HG03469 (cell line): ENCODE results near the gene NFRKB.
A peak's percentile ranks its signal among the peaks of the same experiment; 100 is the strongest.

Source experiments
- ATAC-seq: cut with Tn5 transposase; IDR thresholded peaks from one replicate; pipeline ENCODE4 v1.9.1; 2021; ENCODE audit warnings: mild to moderate bottlenecking, moderate library complexity, moderate number of reproducible peaks; ENCODE audit not compliant: unreplicated experiment

Gene NFRKB

GRCh38 chr11:129895126-129896041 is at the start of gene NFRKB:
Gene NFRKB (minus strand): TSS chr11:129895578. CDS start chr11:129892849, 2,729 bp downstream.
- ATAC-seq = peak; percentile 85

- ATAC-seq = no peak
Observed at GRCh38 chr11:129944696-129945095, 49.3 kb upstream of the NFRKB start.

- ATAC-seq = no peak
Observed at GRCh38 chr11:129943036-129943435, 47.7 kb upstream of the NFRKB start.

DNA sequence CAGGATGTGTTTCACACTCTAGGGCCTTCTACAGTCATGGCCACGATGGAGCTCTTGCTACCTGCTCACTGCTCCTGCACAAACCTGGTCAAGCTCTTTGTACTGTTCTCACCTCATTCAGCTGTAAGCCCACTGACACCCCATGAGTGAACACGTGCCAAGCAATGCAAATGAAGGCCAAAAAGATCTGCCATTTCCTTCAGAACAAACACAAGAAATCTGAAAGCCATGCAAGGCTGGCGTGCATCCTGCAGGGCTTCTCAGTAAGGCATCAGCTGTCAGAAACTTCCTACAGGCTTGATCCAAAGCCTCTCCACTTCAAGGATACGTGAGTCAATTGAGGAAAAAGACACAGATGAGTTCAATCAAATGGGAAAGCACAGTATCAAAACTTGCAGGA is 44.1 kb upstream of the NFRKB start:
- ATAC-seq = no peak

- ATAC-seq = no peak
Observed at GRCh38 chr11:129938764-129939163, 43.4 kb upstream of the NFRKB start.

GRCh38 chr11:129937592-129938238 is 42.3 kb upstream of the NFRKB start:
- ATAC-seq = no peak

DNA sequence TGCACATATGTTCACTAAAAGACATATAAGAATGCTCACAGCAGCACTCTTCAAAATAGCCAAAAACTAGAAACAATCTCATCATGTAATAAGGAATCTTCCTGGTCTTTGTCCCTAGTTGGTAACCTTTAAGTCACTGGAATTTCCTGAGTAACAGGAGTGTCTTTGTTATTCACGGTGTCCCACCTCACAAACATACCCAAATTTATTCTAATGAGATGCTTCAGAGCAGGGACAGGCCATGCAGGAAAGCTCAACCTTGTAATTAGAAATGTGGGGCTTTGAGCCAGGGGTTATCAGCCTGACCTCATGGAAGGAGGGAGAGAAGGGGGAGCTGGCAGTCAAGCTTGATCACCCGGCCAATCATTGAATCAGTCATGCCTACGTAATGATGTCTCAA is 40.3 kb upstream of the NFRKB start:
- no peak for ATAC-seq

DNA sequence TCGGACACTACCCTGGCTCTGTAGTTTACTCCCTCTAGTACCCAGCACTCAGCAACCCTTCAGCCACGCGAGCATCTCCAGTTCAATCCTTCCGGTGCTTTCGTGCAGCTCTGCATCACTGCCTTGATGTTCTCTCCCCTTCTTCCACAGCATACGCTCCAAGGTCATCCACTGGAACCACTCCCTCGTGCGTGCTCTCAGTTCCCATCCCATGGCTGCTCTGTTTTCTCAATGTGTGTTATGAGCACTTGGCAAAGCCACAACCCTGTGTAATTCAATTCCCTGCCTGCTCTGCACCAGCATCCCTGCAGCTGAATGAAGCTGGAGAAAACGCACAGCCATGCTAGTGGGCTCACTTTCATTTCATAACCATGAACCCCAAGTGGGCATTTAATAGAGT is 38.5 kb upstream of the NFRKB start:
- ATAC-seq = no peak

DNA sequence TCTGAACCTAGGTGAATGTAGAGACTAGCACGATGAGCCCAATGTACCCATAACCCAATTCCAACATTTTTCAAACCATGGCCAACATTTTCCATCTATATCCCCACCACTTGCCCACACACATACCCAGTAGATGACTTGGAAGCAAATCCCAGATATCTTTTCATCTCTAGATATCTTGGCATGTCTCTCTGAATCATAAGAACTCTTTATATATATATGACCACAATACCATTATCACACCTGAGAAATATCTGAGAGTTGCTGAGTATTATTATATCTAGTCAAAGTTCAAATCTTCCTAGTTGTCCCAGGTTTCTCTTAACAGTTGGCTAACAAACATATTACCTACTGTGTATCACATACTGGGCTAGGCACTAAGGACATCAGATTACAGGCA is 37.9 kb upstream of the NFRKB start:
- ATAC-seq = no peak

- ATAC-seq = no peak
Observed at GRCh38 chr11:129932381-129933067, 37.1 kb upstream of the NFRKB start.

- ATAC-seq = no peak
Observed at GRCh38 chr11:129930743-129931142, 35.4 kb upstream of the NFRKB start.

DNA sequence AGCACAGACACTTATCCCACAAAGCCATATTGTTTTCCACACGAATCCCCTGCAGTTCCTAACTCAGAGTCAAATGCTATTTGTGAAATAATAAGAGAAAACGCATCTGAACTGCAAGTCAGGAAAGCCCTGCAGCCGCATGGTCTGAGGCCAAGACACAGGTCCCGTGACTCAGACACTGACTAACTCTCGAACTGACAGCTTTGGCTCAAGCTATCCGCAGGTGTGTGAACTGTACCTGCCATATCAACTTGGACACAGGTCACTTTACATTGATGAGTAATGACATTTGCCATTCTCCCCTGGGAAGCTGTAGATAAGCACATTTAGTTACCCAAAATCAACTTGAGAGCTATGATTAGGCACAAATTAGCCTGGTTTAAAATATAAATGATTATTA is 34.9 kb upstream of the NFRKB start:
- no peak for ATAC-seq

GRCh38 chr11:129929721-129930120 is 34.3 kb upstream of the NFRKB start:
- no peak for ATAC-seq

GRCh38 chr11:129928923-129929692 is 33.7 kb upstream of the NFRKB start:
- ATAC-seq = no peak

- ATAC-seq = no peak
Observed at GRCh38 chr11:129922674-129923073, 27.3 kb upstream of the NFRKB start.

DNA sequence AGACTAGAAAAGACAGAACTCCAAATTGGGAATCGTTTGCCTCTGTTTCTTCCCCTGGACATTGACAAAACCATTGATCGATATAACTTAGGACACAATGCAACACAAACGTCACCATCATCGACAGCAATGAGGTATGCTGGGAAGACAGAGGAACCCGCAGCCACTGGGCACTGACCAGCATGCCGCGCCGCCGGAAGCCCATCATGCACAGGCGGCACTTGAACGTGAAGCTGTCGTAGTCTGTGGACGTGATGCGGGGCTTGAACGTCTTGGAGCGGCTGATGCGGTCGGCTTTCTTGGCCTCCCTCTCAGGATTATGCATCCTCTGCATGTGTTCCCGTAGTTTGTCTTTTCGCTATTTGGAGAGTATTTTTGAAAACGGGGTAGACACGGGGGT is 23.0 kb upstream of the NFRKB start:
- no peak for ATAC-seq

GRCh38 chr11:129917231-129917630 is 21.9 kb upstream of the NFRKB start:
- no peak for ATAC-seq

GRCh38 chr11:129911298-129911697 is 15.9 kb upstream of the NFRKB start:
- ATAC-seq = no peak

DNA sequence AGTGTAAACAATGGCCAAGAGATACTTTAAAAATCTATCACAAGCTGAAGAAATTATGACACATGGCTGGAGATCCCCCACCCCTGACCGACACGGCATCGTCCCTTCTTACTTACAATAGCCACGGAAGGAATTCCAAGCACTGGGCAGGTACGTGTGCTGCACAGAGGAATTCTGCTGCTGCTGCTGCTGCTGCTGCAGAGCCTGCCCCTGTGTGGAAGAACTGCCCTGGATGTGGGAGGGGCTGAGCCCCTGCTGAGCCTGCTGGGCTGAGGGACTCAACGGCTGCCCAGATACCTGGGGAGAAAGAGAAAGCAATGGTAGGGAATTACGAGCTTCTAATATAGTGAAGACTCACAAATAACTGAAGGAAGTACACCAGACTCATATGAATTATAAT is 15.0 kb upstream of the NFRKB start:
- ATAC-seq = no peak

- ATAC-seq = no peak
Observed at GRCh38 chr11:129905402-129905801, 10.0 kb upstream of the NFRKB start.

GRCh38 chr11:129896062-129896461 is 684 bp upstream of the NFRKB start:
- no peak for ATAC-seq
